CD4-positive, alpha-beta T cell treated with Interleukin-6 at 100 ng/mL for 8 hours (primary cell): Measurements from ENCODE around the gene CWH43.
"Not testable (repeated sequence)": the region's sequence is repeated elsewhere in the genome, so short reads cannot be mapped to it uniquely, and the experiment has no call there.

Source experiments
- DNase-seq: peaks from one replicate; pipeline ENCODE4 v3.0.0-alpha.2; 2020; ENCODE audit warnings: mixed read lengths, low spot score

CWH43 gene

GRCh38 chr4:48976041-48976440, 10.0 kb upstream of the CWH43 start:
- DNase-seq: no peak

- no peak for DNase-seq
These were observed 6.0 kb upstream of the CWH43 start for GRCh38 chr4:48979914-48980579.

GRCh38 chr4:48984005-48984404, 2.1 kb upstream of the CWH43 start:
- DNase-seq: not testable (repeated sequence)

GRCh38 chr4:48985602-48985975, 486 bp upstream of the CWH43 start:
- no peak for DNase-seq

GRCh38 chr4:48986654-48987164, 634 bp downstream of the CWH43 start:
- no peak for DNase-seq

GRCh38 chr4:48989461-48990203, 3.6 kb downstream of the CWH43 start:
- DNase-seq: no peak

GRCh38 chr4:48991357-48991756, 5.3 kb downstream of the CWH43 start:
- DNase-seq: no peak

GRCh38 chr4:48997962-48998361, 11.9 kb downstream of the CWH43 start:
- DNase-seq: no peak

- DNase-seq: no peak
These were observed 12.4 kb downstream of the CWH43 start for GRCh38 chr4:48998440-48998839.

GRCh38 chr4:49000806-49001205, 14.7 kb downstream of the CWH43 start:
- no peak for DNase-seq

GRCh38 chr4:49002931-49003330, 16.9 kb downstream of the CWH43 start:
- DNase-seq: no peak

GRCh38 chr4:49018718-49019295, 32.7 kb downstream of the CWH43 start:
- DNase-seq: no peak

- DNase-seq: no peak
These were observed 46.5 kb downstream of the CWH43 start for GRCh38 chr4:49032440-49033161.

GRCh38 chr4:49036528-49036927, 50.5 kb downstream of the CWH43 start:
- DNase-seq: no peak

- DNase-seq: no peak
These were observed 58.2 kb downstream of the CWH43 start for GRCh38 chr4:49044270-49044669.

- no peak for DNase-seq
These were observed 72.2 kb downstream of the CWH43 start for GRCh38 chr4:49058306-49058705.

- DNase-seq: no peak
These were observed 77.6 kb downstream of the CWH43 start for GRCh38 chr4:49063670-49064069.

- not testable (repeated sequence) for DNase-seq
These were observed 86.1 kb downstream of the CWH43 start for GRCh38 chr4:49072196-49072595.

GRCh38 chr4:49091883-49092282, 105.8 kb downstream of the CWH43 start:
- DNase-seq: not testable (repeated sequence)

- DNase-seq: not testable (repeated sequence)
These were observed 106.6 kb downstream of the CWH43 start for GRCh38 chr4:49092608-49093135.

GRCh38 chr4:49096215-49096614, 110.1 kb downstream of the CWH43 start:
- DNase-seq: not testable (repeated sequence)

- DNase-seq: not testable (repeated sequence)
These were observed 110.6 kb downstream of the CWH43 start for GRCh38 chr4:49096627-49097026.
